IMR-90 (cell line): Measurements from ENCODE around the gene ODAD3. TPM values are rescaled to one million over a fixed set of nuclear protein-coding genes. Genes with fewer than 3 reads are reported as not detected.
"Not testable (repeated sequence)": the region's sequence is repeated elsewhere in the genome, so short reads cannot be mapped to it uniquely, and the experiment has no call there.

Source experiments
- ATAC-seq: fragments of 200-7000 bp; cut with Tn5 transposase; 2 replicates; pipeline ENCODE4 v1.9.1; 2020; ENCODE audit warnings: low read depth, mild to moderate bottlenecking, moderate library complexity
- BruUV-seq: library from RNA; stranded (reverse); fragments of 400-500 nt; replicated peaks from 2 replicates; lab custom pipeline; 2021; lab: Mats Ljungman, UMichigan
- CTCF ChIA-PET: fragments of 300-600 bp; formaldehyde crosslinking; extraction: SDS; loops from one replicate; lab custom pipeline; 2021; ENCODE audit warnings: antibody characterized with exemption; lab: Yijun Ruan, JAX
- POLR2A ChIA-PET: fragments of 300-600 bp; sonication (Branson Sonifier 250); formaldehyde crosslinking; loops from one replicate; lab custom pipeline; 2022; ENCODE audit warnings: antibody characterized with exemption; ENCODE audit not compliant: unreplicated experiment; lab: Charles Lee
- DNase-seq: peaks from one replicate; pipeline ENCODE4 v3.0.0; 2013
- H2AFZ ChIP-seq: replicated peaks from 2 replicates; pipeline ENCODE3; 2013; ENCODE audit warnings: low read length, mild to moderate bottlenecking; ENCODE audit not compliant: poor library complexity
- H2AK5ac ChIP-seq: 2 replicates; pipeline ENCODE4 v1.6.1; 2013; ENCODE audit warnings: low read depth, low read length, inconsistent platforms
- H2AK9ac ChIP-seq: replicated peaks from 2 replicates; pipeline ENCODE3; 2013; ENCODE audit warnings: mild to moderate bottlenecking, low read depth, low read length, moderate library complexity; ENCODE audit not compliant: poor library complexity
- H2BK120ac ChIP-seq: 2 replicates; pipeline ENCODE4 v1.6.1; 2013; ENCODE audit warnings: low read depth, low read length, inconsistent platforms
- H2BK15ac ChIP-seq: 3 replicates; pipeline ENCODE4 v1.6.1; 2013; ENCODE audit warnings: low read depth, low read length, inconsistent platforms
- H2BK20ac ChIP-seq: 2 replicates; pipeline ENCODE4 v1.6.1; 2013; ENCODE audit warnings: low read depth, mild to moderate bottlenecking, inconsistent platforms, low read length, moderate library complexity
- H2BK5ac ChIP-seq: 2 replicates; pipeline ENCODE4 v1.6.1; 2013; ENCODE audit warnings: mild to moderate bottlenecking, low read depth, low read length, inconsistent platforms; ENCODE audit not compliant: poor library complexity, severe bottlenecking
- H3K14ac ChIP-seq: replicated peaks from 2 replicates; pipeline ENCODE4 v1.6.1; 2013; ENCODE audit warnings: low read depth, low read length, inconsistent platforms
- H3K18ac ChIP-seq: 2 replicates; pipeline ENCODE4 v1.6.1; 2013; ENCODE audit warnings: low read depth, low read length, control low read depth
- H3K23ac ChIP-seq: 2 replicates; pipeline ENCODE4 v1.6.1; 2013; ENCODE audit warnings: low read depth, low read length, inconsistent platforms
- H3K27ac ChIP-seq: 2 replicates; pipeline ENCODE4 v1.5.1; 2013; ENCODE audit warnings: mild to moderate bottlenecking, control low read depth, low read length; ENCODE audit not compliant: insufficient read depth
- H3K27me3 ChIP-seq: 2 replicates; pipeline ENCODE4 v1.6.1; 2013; ENCODE audit warnings: low read length; ENCODE audit not compliant: control insufficient read depth, insufficient read depth
- H3K36me3 ChIP-seq: 2 replicates; pipeline ENCODE4 v1.6.1; 2013; ENCODE audit warnings: low read length, mixed read lengths; ENCODE audit not compliant: control insufficient read depth, insufficient read depth
- H3K4ac ChIP-seq: 2 replicates; pipeline ENCODE4 v1.6.1; 2013; ENCODE audit warnings: low read depth, low read length, inconsistent platforms
- H3K4me1 ChIP-seq: 2 replicates; pipeline ENCODE4 v1.6.1; 2013; ENCODE audit warnings: low read length, mixed read lengths; ENCODE audit not compliant: control insufficient read depth, insufficient read depth
- H3K4me2 ChIP-seq: 2 replicates; pipeline ENCODE4 v1.6.1; 2013; ENCODE audit warnings: low read depth, mild to moderate bottlenecking, control low read depth, low read length, moderate library complexity
- H3K4me3 ChIP-seq: 2 replicates; pipeline ENCODE4 v1.5.1; 2013; ENCODE audit warnings: low read depth, mild to moderate bottlenecking, control low read depth, low read length, moderate library complexity; ENCODE audit not compliant: insufficient read depth
- H3K56ac ChIP-seq: 2 replicates; pipeline ENCODE4 v1.6.1; 2013; ENCODE audit warnings: low read length, inconsistent platforms; ENCODE audit not compliant: insufficient read depth; ENCODE audit errors: extremely low read depth
- H3K79me1 ChIP-seq, 2 experiments: 2 replicates each; pipeline ENCODE4 v1.6.1; 2013; ENCODE audit warnings: low read length in 2 of 2, inconsistent platforms in 1 of 2, low read depth in 1 of 2
- H3K9ac ChIP-seq: 2 replicates; pipeline ENCODE4 v1.6.1; 2013; ENCODE audit warnings: low read depth, low read length, control low read depth
- H3K9me1 ChIP-seq: 2 replicates; pipeline ENCODE4 v1.6.1; 2013; ENCODE audit warnings: low read length, inconsistent platforms; ENCODE audit not compliant: insufficient read depth
- H3K9me3 ChIP-seq: 2 replicates; pipeline ENCODE4 v1.6.1; 2013; ENCODE audit warnings: low read length; ENCODE audit not compliant: control insufficient read depth, insufficient read depth
- H4K20me1 ChIP-seq: 2 replicates; pipeline ENCODE4 v1.6.1; 2013; ENCODE audit warnings: low read length, inconsistent platforms; ENCODE audit not compliant: insufficient read depth
- H4K5ac ChIP-seq: 2 replicates; pipeline ENCODE4 v1.6.1; 2013; ENCODE audit warnings: mild to moderate bottlenecking, low read depth, low read length, control low read depth
- H4K8ac ChIP-seq, 2 experiments: 2 replicates each; pipeline ENCODE4 v1.6.1; 2013; ENCODE audit warnings: low read depth in 2 of 2, low read length in 2 of 2, control low read depth in 1 of 2, inconsistent platforms in 1 of 2
- H4K91ac ChIP-seq: 2 replicates; pipeline ENCODE4 v1.6.1; 2013; ENCODE audit warnings: low read depth, low read length, inconsistent platforms; ENCODE audit not compliant: insufficient read depth
- CTCF ChIP-seq: conservative IDR thresholded peaks from 2 replicates; pipeline ENCODE4 v1.5.1; 2012; ENCODE audit warnings: mild to moderate bottlenecking, low read depth, low read length, improper control_type of control experiment
- RAD21 ChIP-seq: IDR thresholded peaks from 2 replicates; pipeline ENCODE4 v1.6.1; 2012; ENCODE audit warnings: low read length, improper control_type of control experiment
- WGBS, 2 experiments: methylation state at CpG; one replicate each; pipeline versions ENCODE4 v1.1.5 to v1.1.7; 2013; ENCODE audit warnings: missing lambda C conversion rate in 2 of 2; ENCODE audit not compliant: insufficient read length in 1 of 2; ENCODE audit errors: extremely low coverage in 2 of 2; 5-methylcytosine and 5-hydroxymethylcytosine counted together
- dilution Hi-C: fragments of 300-500 bp; cut with HindIII; formaldehyde crosslinking; loops from one replicate; pipeline ENCODE4 v1.14.3; 2018; ENCODE audit warnings: low sequenced_read_pairs; ENCODE audit not compliant: unreplicated experiment
- in situ Hi-C: fragments of 300-500 bp; cut with MboI; formaldehyde crosslinking; loops from 3 replicates; pipeline ENCODE4 v1.14.3; 2019; ENCODE audit warnings: low sequenced_read_pairs, inconsistent platforms, mixed read lengths
- intact Hi-C: fragments of 100-400 bp; cut with micrococcal nuclease; formaldehyde crosslinking; loops from 2 replicates; pipeline ENCODE4 v1.10.0; 2022
- polyA plus RNA-seq, 3 experiments: library from polyadenylated mRNA; depleted of rRNA; stranded (reverse); fragments of >200 nt; gene quantifications; 2 replicates each; pipeline ENCODE4 v1.2.3, GENCODE V29; 2012; ENCODE audit warnings: low replicate concordance in 1 of 3
- total RNA-seq: library from RNA; depleted of rRNA; stranded (reverse); fragments of >200 nt; gene quantifications from 2 replicates; pipeline ENCODE4 v1.2.3, GENCODE V29; 2012

The ODAD3 gene
- total and polyA plus RNA-seq, 2 of the 4 experiments (the other 2 are of a cell fraction): under 0.01 to 0.44 TPM

GRCh38 chr19:11460207-11460606 lies 25.3 kb upstream of the ODAD3 start:
- Histone ChIP-seq H3K79me1 (no peaks in the 10 kb centered on the region), H2BK15ac (no peak overlapping the region), H4K91ac (no peak overlapping the region), H3K4me3 (no peak overlapping the region), H3K4me2 (no peak overlapping the region), H3K27ac (no peak overlapping the region), H3K23ac (no peak overlapping the region), H4K5ac (no peak overlapping the region), H2BK20ac (no peak overlapping the region), H3K9ac (no peak overlapping the region), H2AFZ (no peak overlapping the region), H3K27me3 (no peaks in the 10 kb centered on the region; the same call in 1 of the 2 replicates), H3K9me3 (no peaks in the 10 kb centered on the region), H3K18ac (no peak overlapping the region), H2BK5ac (no peak overlapping the region), H2AK5ac (no peak overlapping the region), H3K4me1 (no peaks in the 10 kb centered on the region), H4K20me1 (peaks cover 8% of the 10 kb centered on the region; the same call in 1 of the 2 replicates), H3K14ac (no peak overlapping the region), H2AK9ac (no peak overlapping the region), H4K8ac (no peak overlapping the region), H2BK120ac (no peak overlapping the region), H3K9me1 (peaks cover 9% of the 10 kb centered on the region), H3K36me3 (no peaks in the 10 kb centered on the region), H3K4ac (no peak overlapping the region), H3K56ac (no peak overlapping the region)
- intact Hi-C loops: no loop called here
- BruUV-seq: no TSS peak
- ChIA-PET CTCF (no interaction called here), POLR2A (no interaction called here)
- 75% methylated on average over 2 of the region's 4 CpGs; no CpG with 5 or more reads in 1 of the 2 experiments for WGBS, 2 experiments
- TF ChIP-seq CTCF (peak; percentile 17; the same call in 1 of the 2 replicates), RAD21 (no peak)
- in situ Hi-C loops: no loop called here
- no peak for ATAC-seq
- dilution Hi-C loops: no loop called here
- DNase-seq: no peak

GRCh38 chr19:11458912-11459311 lies 24.0 kb upstream of the ODAD3 start:
- H3K79me1 ChIP-seq, dilution Hi-C loops, H3K4me3 ChIP-seq, in situ Hi-C loops, H3K9me1 ChIP-seq, H2AK9ac ChIP-seq, H3K23ac ChIP-seq, H2BK20ac ChIP-seq, H3K4me1 ChIP-seq, H3K4ac ChIP-seq, H3K36me3 ChIP-seq, H2BK5ac ChIP-seq, H2AFZ ChIP-seq, H3K27me3 ChIP-seq, H3K9me3 ChIP-seq, H3K9ac ChIP-seq, H3K18ac ChIP-seq, H2BK15ac ChIP-seq, H4K91ac ChIP-seq, DNase-seq, H4K8ac ChIP-seq, H3K14ac ChIP-seq, BruUV-seq, H3K4me2 ChIP-seq, H4K5ac ChIP-seq, H4K20me1 ChIP-seq, H3K56ac ChIP-seq, POLR2A ChIA-PET, H2BK120ac ChIP-seq, H2AK5ac ChIP-seq, H3K27ac ChIP-seq, ATAC-seq, intact Hi-C loops: not testable (repeated sequence)
- CTCF ChIA-PET: interaction anchor here (0.6 kb wide), 1 partner anchor 19 kb away, joined by 3 read pairs; no protein-coding TSS in a partner anchor
- no CpG with 5 or more reads among the region's 11 CpGs for WGBS, 2 experiments
